ENCODE measurements around the gene FSIP1.

FSIP1 gene

GRCh38 chr15:39582286-39582976 lies 200.2 kb downstream of the FSIP1 start:
- peak; percentile 71 for DNase-seq (ENCODE audit: low read depth)

- DNase-seq (ENCODE audit: low read depth) = peak; percentile 74
These were observed 200.8 kb downstream of the FSIP1 start for GRCh38 chr15:39581793-39582285.

DNA sequence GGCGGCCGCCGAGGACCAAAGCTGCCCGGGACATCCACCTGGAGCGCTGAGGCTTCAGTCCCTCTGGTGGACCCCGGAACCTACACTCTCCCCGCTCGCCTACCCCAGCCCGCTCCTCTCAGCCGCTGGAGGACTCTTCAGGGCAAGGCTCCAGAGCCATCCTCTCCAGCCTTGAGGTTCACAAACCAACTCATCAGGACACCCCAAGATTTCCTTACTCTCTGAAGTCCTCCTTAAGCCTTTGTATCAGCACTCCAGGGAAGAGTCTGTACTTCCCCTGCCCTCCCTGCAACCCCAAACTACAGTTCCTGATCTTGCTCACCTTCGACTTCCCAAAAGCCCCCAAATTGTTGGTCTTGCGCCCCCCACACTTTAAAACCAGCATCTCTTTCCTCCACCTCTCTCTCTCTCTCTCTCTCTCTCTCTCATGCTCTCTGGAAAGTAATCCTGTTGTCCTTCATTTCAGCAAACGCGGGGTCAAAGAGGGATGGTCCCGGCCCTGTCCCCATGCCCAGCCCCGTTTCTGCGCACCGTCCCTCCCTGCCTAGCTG lies 201.3 kb downstream of the FSIP1 start:
- DNase-seq (ENCODE audit: low read depth) = no peak

- DNase-seq (ENCODE audit: low read depth) = peak; percentile 98
These were observed 202.0 kb downstream of the FSIP1 start, which contains the start of gene THBS1 for GRCh38 chr15:39580485-39581241. TSS of gene THBS1 (plus strand) at chr15:39581079. CDS start at chr15:39581858, 779 bp downstream.

GRCh38 chr15:39580117-39580484 lies 202.5 kb downstream of the FSIP1 start:
- peak; percentile 96 for DNase-seq (ENCODE audit: low read depth)

DNA sequence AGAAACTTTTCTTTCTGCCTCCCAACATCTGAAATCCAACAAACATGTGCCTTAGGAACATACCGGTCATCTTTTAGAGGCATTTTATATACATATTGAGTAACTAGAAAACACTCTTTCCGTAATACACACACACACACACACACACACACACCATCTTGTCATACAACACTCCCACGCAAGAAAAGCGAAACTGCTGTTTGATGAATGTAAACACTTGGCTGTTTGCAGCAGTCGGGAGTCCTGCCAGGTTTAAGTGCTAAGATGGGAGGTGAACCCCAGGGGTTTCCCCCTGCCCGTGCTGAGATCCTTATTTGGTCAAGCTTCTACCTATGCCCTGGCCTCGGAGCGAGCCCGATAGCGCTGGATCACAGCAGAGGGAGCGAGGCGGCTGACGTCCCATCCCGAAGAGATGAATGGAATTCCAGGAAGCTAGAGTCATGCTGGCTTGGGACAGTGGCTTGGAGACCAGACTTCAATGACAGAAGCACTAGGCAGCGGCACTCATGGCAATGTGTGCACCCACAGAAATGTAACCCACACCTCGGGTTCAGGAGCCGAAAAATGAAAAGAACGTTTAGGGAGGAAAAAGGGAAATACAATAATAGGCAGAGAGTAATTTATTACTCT lies 203.0 kb downstream of the FSIP1 start:
- peak; percentile 98 for DNase-seq (ENCODE audit: low read depth)

DNA sequence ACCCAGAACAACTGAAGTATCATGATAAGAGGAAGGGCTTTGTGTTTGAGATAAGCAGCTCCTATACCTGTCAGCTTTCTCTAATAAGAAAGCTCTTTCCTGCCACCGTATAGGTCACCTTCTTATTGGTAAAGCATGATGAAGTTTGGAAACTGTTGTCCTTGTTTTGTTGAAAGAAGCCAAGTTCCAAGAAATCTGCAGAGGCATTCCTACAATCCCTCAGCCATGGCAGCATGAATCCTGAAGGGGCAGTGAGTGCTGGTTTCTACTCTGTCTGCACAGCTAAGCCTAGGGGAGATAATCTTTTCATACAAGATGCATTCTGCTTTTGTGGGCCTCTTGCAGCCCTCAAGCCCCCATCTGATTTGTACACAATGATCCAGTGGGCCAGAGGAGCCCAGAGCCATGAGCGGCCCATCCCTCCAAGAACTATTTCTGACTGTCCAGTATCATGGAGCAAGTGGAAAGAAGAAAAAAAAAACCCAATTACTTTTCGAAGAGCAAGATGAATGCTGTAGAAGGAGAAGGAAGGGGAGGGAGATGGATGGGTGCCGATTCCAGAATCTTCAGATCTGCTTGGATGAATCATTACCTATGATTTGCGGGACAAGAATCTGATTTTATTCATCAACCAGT lies 203.7 kb downstream of the FSIP1 start:
- DNase-seq (ENCODE audit: low read depth) = peak; percentile 64

- DNase-seq (ENCODE audit: low read depth) = no peak
These were observed 207.5 kb downstream of the FSIP1 start for GRCh38 chr15:39575180-39575579.

DNA sequence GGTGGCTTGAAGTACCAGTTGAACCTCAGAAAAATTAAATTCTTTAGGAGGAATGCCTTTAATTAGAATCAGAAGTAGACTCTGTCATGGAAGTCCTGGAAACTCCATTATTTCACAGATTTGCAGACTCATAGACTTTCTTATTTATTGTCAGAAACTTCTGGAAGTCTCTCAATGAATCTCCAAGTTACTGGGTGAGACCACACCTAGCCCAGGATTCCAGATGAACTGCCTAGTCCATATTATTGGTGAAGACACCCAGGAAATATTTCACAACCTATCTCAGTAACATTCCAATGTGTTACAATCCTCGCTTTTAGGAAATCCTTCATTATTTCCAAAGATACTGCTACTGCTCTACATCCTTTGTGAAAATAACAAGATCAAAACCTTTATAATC lies 208.2 kb downstream of the FSIP1 start:
- peak; percentile 70 for DNase-seq (ENCODE audit: low read depth)

- peak; percentile 85 for DNase-seq (ENCODE audit: low read depth)
These were observed 208.8 kb downstream of the FSIP1 start for GRCh38 chr15:39573844-39574243.

DNA sequence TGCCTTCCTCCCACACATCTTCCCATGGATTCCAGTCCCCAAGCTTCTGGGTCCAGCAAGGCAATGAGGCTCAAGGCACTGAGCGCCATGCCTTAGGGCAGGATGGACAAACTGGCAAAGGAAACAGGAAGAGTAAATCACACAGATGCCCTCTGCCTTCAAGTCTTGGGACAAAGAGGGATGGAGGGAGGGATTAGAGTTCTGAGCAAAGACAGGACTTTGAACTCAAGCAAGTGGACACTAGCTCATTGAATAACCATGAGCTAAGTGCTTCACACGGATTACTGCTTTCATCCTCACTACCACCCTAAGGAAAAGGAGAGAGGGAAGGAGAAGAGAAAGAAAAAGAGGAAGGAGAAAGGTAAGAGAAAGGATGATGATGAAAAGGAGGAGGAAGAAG lies 209.4 kb downstream of the FSIP1 start:
- DNase-seq (ENCODE audit: low read depth) = peak; percentile 12

DNA sequence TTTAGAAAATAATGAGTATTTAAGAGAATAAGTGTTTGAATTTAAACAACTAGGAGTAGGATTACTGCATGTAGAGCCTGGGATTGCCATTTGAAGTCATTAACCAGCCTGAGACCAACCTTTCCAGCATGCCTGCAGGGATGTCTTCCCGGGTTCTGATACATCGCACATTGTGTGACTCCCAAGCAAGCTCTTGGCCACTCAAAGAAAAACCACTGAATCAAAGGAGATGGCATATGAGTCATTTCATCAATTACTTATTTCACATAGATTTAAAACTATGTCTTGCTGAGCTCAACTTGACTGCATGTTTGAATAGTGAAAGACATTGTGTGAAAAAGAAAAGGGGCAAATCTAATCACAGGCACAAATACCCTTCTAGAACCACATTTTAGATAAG lies 216.8 kb downstream of the FSIP1 start:
- no peak for DNase-seq (ENCODE audit: low read depth)

DNA sequence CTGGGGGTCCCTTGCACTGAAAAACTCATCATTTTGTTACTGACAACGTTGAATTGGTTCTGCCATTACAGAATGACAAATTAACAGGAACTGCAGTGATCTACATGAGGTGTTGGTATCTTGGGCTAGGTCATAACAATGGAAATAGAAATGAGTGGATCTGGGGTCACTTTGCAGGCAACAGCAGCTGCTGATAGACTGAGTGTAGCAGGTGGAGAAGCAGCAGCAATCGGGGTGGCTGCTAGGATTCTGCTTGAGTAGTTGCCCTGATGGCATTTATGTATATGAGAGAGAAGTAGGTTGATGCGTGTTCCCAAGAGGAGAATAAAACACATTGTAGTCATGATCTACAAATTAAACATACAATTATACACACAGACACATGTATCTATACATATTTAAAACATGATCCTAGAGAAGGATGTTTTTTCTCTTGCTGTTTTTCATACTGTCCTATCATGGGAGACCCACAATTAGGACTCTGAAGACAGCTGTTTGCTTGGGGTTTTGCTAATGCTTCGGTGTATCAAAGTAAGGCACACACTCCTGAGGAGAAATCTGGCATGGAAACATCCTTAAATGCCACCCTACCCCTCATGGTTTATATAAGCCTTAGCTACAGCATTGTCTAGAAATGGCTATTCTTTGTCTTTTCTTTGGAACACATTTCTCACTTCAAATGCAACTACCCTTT lies 217.5 kb downstream of the FSIP1 start:
- DNase-seq (ENCODE audit: low read depth) = no peak

DNA sequence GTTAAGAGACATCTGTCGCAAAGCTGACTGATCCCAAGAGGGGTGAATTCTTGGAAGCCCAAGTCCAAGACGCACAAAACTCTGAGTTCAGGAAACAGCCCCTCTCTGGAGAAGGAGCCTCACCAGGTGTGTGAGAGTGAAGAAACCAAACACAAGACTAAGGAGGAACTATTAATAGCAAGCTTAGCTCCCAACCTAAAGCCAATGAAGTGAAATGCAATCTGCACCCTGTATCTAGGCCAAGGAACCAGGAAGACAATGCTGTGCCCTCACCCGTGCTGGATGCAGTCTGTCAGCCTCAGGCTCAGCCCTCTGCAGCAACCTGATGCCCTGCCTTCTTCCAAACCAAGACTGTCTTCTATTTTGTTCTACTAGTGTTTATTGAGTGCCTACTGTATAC lies 224.2 kb downstream of the FSIP1 start:
- DNase-seq (ENCODE audit: low read depth) = no peak

GRCh38 chr15:39556461-39556860 lies 226.2 kb downstream of the FSIP1 start:
- DNase-seq (ENCODE audit: low read depth) = no peak

DNA sequence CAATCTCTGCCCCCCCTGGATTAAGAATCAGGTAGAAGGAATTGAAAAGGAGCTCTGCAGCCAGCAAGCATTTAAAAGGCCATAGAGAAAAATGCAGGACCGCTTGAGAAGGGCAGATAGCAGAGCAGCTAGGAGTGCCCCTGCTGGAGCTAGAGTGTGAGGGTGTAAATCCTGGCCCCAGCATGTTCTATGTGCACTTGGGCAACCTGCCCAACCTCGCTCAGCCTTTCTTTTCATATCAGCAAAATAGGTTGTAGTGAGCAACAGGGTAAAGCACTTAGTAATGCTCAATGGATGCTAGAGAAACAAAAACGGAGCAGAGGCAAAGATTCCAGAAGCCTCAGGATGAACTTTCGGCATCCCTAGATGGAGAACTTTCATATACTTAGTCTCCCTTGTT lies 226.8 kb downstream of the FSIP1 start:
- DNase-seq (ENCODE audit: low read depth) = peak; percentile 9

GRCh38 chr15:39554746-39555387 lies 227.8 kb downstream of the FSIP1 start:
- DNase-seq (ENCODE audit: low read depth) = no peak

DNA sequence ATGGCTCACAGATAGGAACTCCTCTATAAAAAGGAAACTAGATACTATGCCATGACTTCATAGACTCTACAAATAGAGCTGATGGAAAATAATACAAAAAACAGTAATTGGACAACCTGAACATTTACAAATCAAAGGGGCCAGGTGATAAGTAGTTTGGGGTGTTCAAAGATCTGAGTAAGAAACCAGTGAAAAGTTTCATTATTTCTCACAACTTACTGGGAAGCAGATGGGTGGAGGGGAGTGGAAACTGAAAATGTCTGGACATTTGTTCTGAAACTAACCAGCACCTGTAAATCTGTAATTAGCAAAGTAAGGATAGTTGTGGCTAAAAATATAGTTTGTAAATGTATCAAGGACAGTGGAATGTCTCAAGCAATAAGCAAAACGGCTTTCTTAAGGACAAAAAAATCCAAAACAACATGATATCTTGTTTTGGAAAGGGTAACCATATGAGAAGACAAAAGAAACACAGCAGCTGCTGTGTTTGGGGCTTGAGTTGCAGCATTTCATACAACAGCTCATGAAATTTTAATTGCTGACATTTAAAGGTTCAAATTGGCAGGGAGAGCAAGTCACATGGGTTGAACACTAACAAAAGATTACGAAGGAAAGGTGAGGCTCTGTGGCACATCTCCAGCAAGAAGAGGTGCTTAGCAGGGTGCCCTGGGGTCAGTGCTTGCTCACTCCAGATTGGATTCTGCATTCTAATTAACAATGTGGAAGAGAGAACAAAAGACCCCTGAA lies 228.5 kb downstream of the FSIP1 start:
- no peak for DNase-seq (ENCODE audit: low read depth)

GRCh38 chr15:39552556-39552955 lies 230.1 kb downstream of the FSIP1 start:
- no peak for DNase-seq (ENCODE audit: low read depth)

GRCh38 chr15:39551476-39551875 lies 231.2 kb downstream of the FSIP1 start:
- no peak for DNase-seq (ENCODE audit: low read depth)
